Esophagus (tissue), 2 donors: ENCODE measurements around the gene PANX3. TPM values are rescaled to one million over a fixed set of nuclear protein-coding genes. Genes with fewer than 3 reads are reported as not detected.

ENCODE experiments used
- H3K27ac ChIP-seq, 2 donors: one replicate each; pipeline ENCODE4 v1.5.1; 2013; ENCODE audit warnings: low read depth in 2 of 2, mild to moderate bottlenecking in 2 of 2, inconsistent platforms in 1 of 2, low read length in 1 of 2, moderate library complexity in 1 of 2
- H3K27me3 ChIP-seq, 2 donors: one replicate each; pipeline ENCODE4 v1.6.1; 2013; ENCODE audit warnings: low read length in 2 of 2, control low read depth in 1 of 2, mild to moderate bottlenecking in 1 of 2; ENCODE audit not compliant: insufficient read depth in 2 of 2, control insufficient read depth in 1 of 2
- H3K36me3 ChIP-seq, 2 donors: one replicate each; pipeline ENCODE4 v1.6.1; 2013; ENCODE audit warnings: low read length in 1 of 2; ENCODE audit not compliant: control insufficient read depth in 2 of 2, insufficient read depth in 2 of 2
- H3K4me1 ChIP-seq, 2 donors: one replicate each; pipeline ENCODE4 v1.6.1; 2013; ENCODE audit warnings: low read length in 1 of 2; ENCODE audit not compliant: control insufficient read depth in 2 of 2, insufficient read depth in 2 of 2
- H3K4me3 ChIP-seq, 2 donors: one replicate each; pipeline ENCODE4 v1.5.1; 2013; ENCODE audit warnings: low read length in 2 of 2, mild to moderate bottlenecking in 2 of 2, low read depth in 1 of 2, moderate library complexity in 1 of 2
- H3K9me3 ChIP-seq, 2 donors: one replicate each; pipeline ENCODE4 v1.6.1; 2013; ENCODE audit warnings: mild to moderate bottlenecking in 2 of 2, low read depth in 1 of 2, low read length in 1 of 2, moderate library complexity in 1 of 2; ENCODE audit not compliant: control insufficient read depth in 2 of 2, insufficient read depth in 1 of 2
- WGBS, 2 donors: extraction: QIAGEN DNeasy Blood & Tissue Kit; methylation state at CpG; one replicate each; pipeline ENCODE4 v1.1.7; 2013; 5-methylcytosine and 5-hydroxymethylcytosine counted together
- polyA plus RNA-seq, 2 donors: library from polyadenylated mRNA; stranded (reverse); fragments of 200-250 nt; gene quantifications; one replicate each; pipeline ENCODE4 v1.2.3, GENCODE V29; 2013
- donor health status: healthy with polysubstance abuse.
- donor health status: Bipolar disorder and iron deficiency.

Gene PANX3
- polyA plus RNA-seq, 2 donors: not detected

DNA sequence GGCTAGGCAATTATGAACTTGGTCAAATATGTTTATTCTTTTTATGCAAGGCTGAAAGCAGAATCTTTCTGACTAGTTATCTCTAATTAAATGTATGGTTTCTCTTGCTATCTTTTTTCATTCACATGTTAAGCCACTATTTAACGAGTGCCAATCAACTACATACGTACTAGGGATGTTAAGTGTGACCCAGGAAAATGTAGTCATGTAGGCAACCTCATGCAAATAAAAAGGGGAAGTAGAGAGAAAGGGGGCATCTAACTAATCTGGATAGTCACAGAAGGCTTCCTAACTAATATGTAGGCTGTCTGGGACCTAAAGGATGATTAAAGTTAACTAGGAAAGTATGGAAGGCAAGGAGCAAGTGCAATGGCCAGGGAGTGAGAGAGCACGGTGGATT is 34.9 kb downstream of the PANX3 start:
- H3K4me1 ChIP-seq: no peaks in the 10 kb centered on the region
- WGBS, 2 donors: 79 to 88% methylated on average over 3 of the region's 3 CpGs
- no peak overlapping the region for H3K4me3 ChIP-seq
- no peak overlapping the region for H3K27ac ChIP-seq
- H3K9me3 ChIP-seq: no peaks in the 10 kb centered on the region
- H3K27me3 ChIP-seq: no peaks in the 10 kb centered on the region
- peaks cover 2% of the 10 kb centered on the region in 2 donors for H3K36me3 ChIP-seq

DNA sequence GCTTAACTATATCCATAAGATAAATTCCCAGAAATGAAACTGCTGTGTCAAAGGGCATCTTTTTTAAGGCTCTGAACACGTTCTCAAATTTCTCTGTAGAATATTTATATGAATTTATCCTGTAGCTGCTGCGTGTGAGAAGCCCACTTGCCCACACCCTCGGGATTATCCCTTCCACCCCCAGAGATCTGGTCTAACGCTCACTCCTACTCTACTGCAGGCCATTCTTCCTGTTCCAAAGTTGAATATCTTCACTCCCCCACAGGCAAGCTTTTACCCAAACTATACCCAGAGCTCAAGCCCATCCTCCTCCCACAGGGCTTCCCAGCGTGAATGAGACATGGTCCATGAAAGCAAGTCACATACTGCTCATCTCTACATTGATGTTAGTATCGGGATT is 37.4 kb downstream of the PANX3 start:
- H3K36me3 ChIP-seq: peaks cover 0 to 4% of the 10 kb centered on the region in 2 donors
- WGBS, 2 donors: 77 to 80% methylated on average over 6 of the region's 6 CpGs
- no peak overlapping the region for H3K4me3 ChIP-seq
- H3K4me1 ChIP-seq: no peaks in the 10 kb centered on the region
- H3K27me3 ChIP-seq: no peaks in the 10 kb centered on the region
- no peaks in the 10 kb centered on the region for H3K9me3 ChIP-seq
- no peak overlapping the region for H3K27ac ChIP-seq

DNA sequence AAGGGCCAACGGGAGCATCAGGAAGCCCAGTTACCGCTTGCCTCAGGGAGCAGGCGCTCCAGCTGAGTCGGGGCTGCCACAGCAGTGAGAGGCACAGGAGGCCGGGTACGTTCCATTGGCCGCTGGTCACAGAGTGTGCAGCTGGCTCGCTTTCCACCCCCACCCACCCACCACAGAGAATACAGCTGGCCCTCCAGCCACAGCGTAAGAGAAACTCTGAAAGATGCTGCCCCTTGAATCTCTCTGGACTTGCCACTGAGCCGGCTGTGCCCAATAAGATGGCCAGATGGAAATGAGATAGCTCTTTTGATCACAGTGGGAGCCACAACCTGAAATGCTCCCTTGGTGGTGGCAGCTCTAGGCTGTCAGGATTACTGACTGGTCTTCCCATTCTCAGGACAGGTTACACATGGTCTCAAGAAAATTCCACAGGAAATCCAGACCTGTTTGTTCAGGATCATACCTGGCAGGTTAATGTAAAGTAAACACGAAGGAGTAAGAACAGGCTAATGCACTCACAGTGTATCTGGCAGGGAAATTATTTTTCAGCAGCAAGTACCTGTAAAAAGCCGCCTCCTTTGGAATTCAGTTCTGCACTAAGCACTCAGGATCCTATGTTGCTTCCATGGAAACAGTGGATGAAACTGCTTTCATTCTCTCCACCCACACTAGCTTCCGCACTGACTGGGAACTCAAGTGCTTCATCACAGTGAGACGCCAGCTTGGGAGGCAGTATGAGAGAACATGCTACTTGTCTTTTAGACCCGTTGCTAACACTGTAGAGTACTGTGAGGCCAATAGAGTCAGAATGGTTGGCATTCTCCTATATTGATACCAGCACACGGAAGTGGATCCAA is 45.8 kb downstream of the PANX3 start:
- Histone ChIP-seq H3K9me3 (no peaks in the 10 kb centered on the region), H3K36me3 (peaks cover 0 to 2% of the 10 kb centered on the region in 2 donors), H3K4me1 (peaks cover 0 to 2% of the 10 kb centered on the region in 2 donors), H3K27me3 (no peaks in the 10 kb centered on the region), H3K4me3 (no peak overlapping the region), H3K27ac (no peak overlapping the region)
- WGBS, 2 donors: 62 to 72% methylated on average over 16 of the region's 16 CpGs

DNA sequence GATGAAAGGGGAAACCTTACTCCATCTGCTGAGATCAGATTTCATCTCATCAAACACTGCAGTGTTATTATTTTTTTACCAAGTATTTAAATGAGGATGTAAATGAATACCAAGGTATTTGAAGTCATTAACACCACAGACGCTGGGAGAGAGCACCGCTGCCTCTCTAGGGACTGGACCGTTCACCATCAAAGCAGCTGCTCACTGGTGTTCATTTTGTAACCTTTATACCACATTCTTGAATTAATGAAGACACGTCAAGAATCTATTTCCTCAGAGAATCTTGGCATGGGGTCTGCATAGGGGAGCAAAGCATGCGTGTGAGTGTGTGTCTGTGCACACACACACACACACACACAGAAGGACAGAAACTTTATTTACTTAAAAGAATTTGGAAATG is 46.7 kb downstream of the PANX3 start:
- no peak overlapping the region for H3K27ac ChIP-seq
- H3K4me3 ChIP-seq: no peak overlapping the region
- no peaks in the 10 kb centered on the region for H3K27me3 ChIP-seq
- H3K4me1 ChIP-seq: peaks cover 0 to 2% of the 10 kb centered on the region in 2 donors
- 85 to 86% methylated on average over 5 of the region's 5 CpGs for WGBS, 2 donors
- no peaks in the 10 kb centered on the region for H3K9me3 ChIP-seq
- H3K36me3 ChIP-seq: no peaks in the 10 kb centered on the region

DNA sequence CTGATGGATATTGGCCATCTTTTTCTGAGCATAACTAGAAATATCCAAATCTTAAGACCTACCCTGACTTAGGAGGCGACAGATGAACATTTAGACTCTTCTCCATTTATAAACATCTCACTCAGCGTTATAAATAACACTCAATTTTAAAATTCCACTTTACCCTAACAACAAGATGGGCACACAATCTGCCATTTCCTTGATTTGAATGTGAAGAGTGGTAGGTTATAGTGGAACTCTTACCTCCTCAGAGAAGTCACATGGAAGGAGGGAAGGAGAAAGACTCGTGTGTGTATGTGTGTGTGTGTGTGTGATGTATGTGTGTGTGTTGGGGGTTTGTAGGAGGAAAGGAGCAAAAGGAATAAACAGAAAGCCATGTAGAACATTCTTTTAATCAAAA is 47.3 kb downstream of the PANX3 start:
- Histone ChIP-seq H3K4me3 (no peak overlapping the region), H3K36me3 (no peaks in the 10 kb centered on the region), H3K27me3 (no peaks in the 10 kb centered on the region), H3K9me3 (no peaks in the 10 kb centered on the region), H3K4me1 (peaks cover 0 to 2% of the 10 kb centered on the region in 2 donors), H3K27ac (no peak overlapping the region)
- WGBS, 2 donors: 85 to 87% methylated on average over 3 of the region's 3 CpGs

DNA sequence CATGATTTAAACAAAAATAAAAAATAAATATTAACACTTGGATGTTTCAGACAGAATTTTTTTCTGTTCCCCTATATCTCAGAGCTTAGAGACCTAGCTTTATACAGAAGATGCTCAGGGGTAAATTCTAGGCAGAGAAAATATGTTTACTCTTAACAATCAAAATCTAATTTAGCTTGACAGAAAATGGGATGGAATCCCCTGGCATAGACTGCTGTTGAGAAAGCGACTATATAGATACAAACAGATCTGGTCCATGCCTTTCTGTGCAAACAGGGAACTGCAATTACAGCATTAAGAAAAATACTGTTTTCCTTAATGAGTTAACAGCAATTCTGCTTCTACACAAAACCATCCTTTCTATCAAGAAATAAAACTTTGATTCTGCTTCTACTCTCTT is 47.8 kb downstream of the PANX3 start:
- 87 to 90% methylated on average over 1 of the region's 1 CpG for WGBS, 2 donors
- no peak overlapping the region for H3K27ac ChIP-seq

DNA sequence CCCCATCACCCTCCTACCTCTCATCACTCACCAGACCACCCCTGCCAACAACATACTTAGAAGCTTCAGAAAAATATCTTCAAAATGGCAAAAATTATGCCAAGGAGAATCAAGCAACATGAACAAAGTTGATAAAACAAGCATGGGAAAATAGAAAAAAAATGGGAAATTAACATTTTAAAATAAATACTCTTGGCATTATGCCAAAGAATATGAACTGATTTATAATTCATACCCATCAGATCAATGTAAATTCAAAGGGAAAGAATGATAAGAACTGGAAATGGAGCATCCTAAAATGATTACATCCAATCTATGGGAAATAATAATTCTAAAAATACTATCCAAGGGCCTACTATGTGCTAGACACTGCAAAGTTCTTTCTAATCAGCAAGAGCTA is 50.3 kb downstream of the PANX3 start:
- no peak overlapping the region for H3K4me3 ChIP-seq
- H3K27me3 ChIP-seq: no peaks in the 10 kb centered on the region
- no peaks in the 10 kb centered on the region for H3K36me3 ChIP-seq
- peaks cover 0 to 2% of the 10 kb centered on the region in 2 donors for H3K4me1 ChIP-seq
- no peak overlapping the region for H3K27ac ChIP-seq
- H3K9me3 ChIP-seq: no peaks in the 10 kb centered on the region

More for the DNA sequence above, 47.8 kb downstream of the PANX3 start:
- Histone ChIP-seq H3K4me3 (no peak overlapping the region), H3K36me3 (no peaks in the 10 kb centered on the region), H3K9me3 (no peaks in the 10 kb centered on the region), H3K4me1 (peaks cover 0 to 2% of the 10 kb centered on the region in 2 donors), H3K27me3 (no peaks in the 10 kb centered on the region)

DNA sequence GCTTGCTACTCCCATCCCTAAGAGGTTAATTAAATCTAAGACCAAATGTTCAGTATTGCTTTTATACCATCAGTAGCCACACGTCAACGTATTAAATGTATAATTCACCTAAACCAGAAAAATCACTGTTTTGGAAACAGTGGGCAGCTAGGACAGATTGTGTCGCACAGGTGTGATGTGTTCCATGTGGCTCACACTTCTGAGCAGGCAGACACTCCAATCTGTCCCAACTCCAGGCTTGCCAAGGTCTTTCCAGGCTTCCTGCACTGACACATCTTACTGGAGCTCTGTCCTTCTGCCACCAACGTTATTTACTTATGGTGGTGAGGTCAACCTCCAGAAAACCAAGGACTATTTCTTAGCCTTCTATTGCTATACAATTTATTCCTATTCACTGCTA is 50.9 kb downstream of the PANX3 start:
- 87 to 89% methylated on average over 4 of the region's 4 CpGs for WGBS, 2 donors

DNA sequence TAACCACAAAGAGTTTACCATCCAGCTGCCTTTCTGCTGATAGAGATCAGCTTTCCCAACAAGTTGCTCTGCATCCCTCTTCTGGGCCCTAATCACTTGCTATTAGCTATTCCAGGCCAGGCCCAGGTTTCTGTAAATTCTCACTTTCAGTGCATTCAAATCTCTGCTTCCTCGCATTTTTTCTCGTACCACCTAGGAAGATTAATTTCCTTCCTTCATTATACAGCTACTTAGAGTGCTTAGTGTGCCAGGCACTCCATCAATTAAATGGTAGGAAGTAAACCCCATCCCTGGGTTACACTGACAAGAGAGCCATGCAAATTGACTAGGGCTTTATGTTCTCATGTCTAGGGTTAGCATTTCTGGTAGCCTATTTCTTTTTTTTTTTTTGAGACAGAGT is 52.6 kb downstream of the PANX3 start:
- WGBS, 2 donors: 93 to 95% methylated on average over 2 of the region's 2 CpGs
- Histone ChIP-seq H3K4me1 (no peaks in the 10 kb centered on the region), H3K9me3 (no peaks in the 10 kb centered on the region), H3K4me3 (no peak overlapping the region), H3K27me3 (no peaks in the 10 kb centered on the region), H3K27ac (no peak overlapping the region), H3K36me3 (peaks cover 0 to 2% of the 10 kb centered on the region in 2 donors)

More for the DNA sequence above, 50.9 kb downstream of the PANX3 start:
- H3K27me3 ChIP-seq: no peaks in the 10 kb centered on the region
- H3K36me3 ChIP-seq: no peaks in the 10 kb centered on the region
- no peaks in the 10 kb centered on the region for H3K9me3 ChIP-seq
- H3K27ac ChIP-seq: no peak overlapping the region
- H3K4me3 ChIP-seq: no peak overlapping the region
- no peaks in the 10 kb centered on the region for H3K4me1 ChIP-seq

DNA sequence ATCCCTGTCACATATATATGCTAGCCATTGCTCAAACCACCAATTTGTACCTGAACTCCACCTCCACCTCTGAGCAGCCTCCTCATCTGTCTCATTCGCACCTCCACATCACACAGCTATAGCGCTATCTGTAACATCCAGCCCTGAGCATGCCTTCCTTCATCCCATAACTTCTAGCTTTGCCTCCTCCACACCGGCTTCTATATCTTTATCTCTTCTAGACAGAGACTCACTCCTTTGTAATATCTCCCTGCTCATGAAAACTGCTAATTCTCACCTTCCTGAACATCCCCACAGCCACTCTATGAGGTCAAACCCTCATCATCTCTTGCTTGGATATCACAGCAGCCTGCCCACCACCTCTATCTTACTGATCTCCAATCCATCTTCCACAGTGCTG is 56.4 kb downstream of the PANX3 start:
- peaks cover 0 to 2% of the 10 kb centered on the region in 2 donors for H3K36me3 ChIP-seq
- no peak overlapping the region for H3K27ac ChIP-seq
- no peaks in the 10 kb centered on the region for H3K9me3 ChIP-seq
- 97% methylated on average over 3 of the region's 3 CpGs for WGBS, 2 donors
- no peaks in the 10 kb centered on the region for H3K4me1 ChIP-seq
- no peaks in the 10 kb centered on the region for H3K27me3 ChIP-seq
- no peak overlapping the region for H3K4me3 ChIP-seq
